T-helper 22 cell (primary cell): ENCODE data around the gene ASH1L.
"Not testable (repeated sequence)": the region's sequence is repeated elsewhere in the genome, so short reads cannot be mapped to it uniquely, and the experiment has no call there.

Experiments
- DNase-seq: peaks from one replicate; pipeline ENCODE4 v3.0.0-alpha.2; 2020; ENCODE audit warnings: low read depth

The ASH1L gene

DNA sequence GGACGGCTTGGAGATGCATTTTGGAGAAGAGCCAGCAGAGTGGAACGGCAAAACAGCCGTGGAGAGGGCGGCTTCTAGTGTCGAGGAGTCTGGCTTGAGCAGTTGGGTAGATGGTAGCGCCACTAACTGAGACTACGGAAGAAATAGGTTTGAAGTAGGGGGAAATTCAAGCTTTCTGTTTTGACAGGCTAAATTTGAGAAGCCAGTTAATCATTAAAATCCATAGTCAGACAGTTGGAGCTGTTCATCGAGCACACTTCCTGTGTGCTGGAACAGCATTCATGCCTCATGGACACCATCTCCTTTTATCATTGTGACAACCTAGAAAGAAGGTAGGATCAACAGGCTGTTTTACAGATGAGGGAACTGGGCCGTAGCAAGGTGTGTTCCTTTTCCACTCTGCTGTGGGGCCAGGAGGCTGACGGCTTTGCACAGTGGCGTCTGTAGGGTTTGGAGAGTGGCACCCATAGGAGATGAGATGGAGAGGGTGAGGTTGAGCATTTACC lies 258.0 kb downstream of the ASH1L start:
- no peak for DNase-seq

DNA sequence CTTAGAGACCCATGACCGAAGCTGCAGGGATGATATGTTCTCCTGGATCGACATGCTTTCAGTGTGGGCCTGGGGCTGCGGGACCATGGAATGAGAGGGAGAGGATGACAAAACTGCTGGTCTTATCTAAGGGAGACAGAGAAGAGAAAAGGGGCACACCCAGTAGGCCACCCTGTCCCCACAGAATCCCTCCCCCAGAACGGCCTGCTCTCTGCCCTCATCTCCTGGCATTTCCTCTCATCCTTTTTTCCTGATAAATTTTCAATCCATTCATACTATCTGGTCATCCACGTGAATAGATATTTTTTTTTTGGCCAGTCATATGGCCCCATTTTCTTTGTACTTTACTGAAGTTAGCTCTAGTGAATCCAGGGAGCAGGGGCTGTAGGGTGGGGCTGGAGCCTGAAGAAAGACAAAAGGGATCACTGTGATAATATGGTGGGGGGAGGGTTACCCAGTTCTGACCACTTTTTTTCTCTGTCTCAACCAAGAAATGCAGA lies 261.2 kb downstream of the ASH1L start, which contains the start of gene PKLR:
PKLR (minus strand) TSS at position 97 of the 500 bp plus-strand sequence; CDS start at position 54, 43 bp downstream.
- no peak for DNase-seq

DNA sequence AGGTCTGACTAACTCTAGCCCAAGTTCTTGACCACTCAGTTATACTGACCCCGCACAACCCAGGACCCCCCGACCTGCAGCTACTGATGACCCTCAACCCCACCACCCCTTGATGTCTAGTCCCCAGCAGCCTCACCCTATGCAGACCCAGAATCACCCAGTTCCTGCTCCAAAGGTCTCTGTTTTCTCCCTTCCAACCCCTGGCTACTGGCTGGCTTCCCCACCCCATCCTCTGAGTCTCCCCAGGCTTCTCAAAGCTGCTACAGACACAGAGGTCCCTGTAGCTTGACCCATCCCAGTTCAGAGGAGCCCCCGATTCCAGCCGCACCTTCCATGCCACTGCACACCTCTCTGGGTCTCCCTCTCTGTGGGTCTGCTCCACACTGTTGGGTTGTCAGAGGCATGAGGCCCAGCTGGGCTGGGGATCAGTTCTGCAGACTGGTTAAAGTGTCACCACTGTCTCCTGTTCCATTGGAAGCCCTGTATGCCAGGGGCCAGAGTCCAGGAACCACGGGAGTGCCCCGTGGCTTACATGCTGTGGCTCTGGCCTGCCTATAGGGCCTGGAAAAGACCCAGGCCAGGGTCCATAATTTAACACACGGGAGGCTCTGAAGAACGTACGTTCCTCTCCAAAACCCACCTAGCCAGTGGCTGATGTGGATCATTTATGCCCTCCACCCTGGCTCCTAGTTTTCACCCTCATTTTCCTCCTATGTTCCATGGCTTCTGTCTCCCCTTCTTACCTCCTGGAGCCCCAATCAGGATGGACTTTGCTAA lies 261.9 kb downstream of the ASH1L start:
- no peak for DNase-seq

DNA sequence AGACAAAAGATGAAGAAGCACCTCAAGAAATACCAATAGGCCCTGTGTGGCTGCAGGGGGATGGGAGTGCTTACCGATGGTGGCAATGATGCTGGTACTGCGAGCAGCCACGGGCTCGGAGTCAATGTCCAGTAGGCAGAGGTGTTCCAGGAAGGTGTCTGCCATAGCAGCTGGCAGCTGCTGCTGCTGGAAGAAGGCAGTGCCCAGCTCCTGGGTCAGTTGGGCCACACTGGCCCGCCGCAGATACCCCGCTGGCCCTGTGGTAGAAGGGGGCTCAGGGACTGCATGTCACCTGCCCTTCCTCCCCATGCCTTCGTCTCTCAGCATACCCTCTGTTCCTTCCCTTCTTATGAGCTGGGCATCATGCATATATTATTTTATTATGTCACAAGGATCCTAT lies 262.6 kb downstream of the ASH1L start:
- no peak for DNase-seq

DNA sequence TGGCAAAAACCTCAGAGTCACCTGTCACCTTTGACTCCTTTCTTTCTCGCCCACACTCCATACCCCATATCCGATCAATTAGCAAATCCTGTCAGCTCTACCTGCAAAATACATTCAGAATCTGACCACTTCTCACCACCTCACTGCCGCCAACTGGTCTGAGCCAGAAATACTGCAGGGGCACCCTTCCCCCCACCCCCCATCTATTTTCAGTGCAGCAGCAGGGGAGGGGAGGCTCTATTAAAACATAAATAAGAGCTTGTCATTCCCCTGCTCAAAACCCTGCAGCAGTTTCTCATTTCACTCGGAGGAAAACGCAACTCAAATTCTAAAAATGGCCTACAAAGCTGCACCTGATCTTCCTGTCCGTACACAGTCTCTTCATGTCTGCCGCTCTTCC lies 265.2 kb downstream of the ASH1L start:
- DNase-seq, result no peak

DNA sequence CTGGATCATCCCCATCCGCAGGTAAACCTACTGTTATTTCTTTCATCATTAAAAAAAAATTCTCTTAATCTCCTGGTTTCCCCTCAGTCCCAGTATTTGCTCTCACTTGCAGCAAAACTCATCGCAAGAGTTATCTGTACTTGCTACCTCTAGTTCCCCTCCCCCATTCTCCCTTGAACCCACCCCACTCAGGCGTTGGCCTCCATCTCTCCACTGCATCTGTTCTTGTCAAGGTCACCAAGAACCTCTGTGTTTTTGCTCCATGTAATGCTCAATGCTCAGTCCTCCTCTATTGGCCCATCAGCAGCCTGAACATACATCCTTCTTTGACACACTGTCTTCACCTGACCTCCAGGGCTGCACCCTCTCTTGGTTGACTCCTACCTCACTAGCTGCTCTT lies 265.9 kb downstream of the ASH1L start:
- DNase-seq, result no peak

DNA sequence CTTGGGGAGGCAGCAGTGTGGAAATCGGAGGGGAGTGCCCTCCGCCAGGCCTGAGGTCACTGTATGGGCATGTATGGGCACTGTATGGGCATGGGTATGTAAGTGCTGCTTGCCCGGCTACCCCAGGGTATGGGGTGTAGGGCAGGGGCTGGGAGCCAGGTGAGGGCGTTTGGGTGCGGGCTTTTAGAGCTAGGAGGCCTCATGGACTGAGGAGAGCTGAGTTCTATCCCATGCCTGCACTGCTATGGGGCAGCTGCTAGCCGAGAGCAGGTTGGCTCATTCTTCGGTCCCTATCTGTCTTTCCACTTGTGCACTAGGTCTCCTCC lies 266.7 kb downstream of the ASH1L start:
- DNase-seq, result no peak

DNA sequence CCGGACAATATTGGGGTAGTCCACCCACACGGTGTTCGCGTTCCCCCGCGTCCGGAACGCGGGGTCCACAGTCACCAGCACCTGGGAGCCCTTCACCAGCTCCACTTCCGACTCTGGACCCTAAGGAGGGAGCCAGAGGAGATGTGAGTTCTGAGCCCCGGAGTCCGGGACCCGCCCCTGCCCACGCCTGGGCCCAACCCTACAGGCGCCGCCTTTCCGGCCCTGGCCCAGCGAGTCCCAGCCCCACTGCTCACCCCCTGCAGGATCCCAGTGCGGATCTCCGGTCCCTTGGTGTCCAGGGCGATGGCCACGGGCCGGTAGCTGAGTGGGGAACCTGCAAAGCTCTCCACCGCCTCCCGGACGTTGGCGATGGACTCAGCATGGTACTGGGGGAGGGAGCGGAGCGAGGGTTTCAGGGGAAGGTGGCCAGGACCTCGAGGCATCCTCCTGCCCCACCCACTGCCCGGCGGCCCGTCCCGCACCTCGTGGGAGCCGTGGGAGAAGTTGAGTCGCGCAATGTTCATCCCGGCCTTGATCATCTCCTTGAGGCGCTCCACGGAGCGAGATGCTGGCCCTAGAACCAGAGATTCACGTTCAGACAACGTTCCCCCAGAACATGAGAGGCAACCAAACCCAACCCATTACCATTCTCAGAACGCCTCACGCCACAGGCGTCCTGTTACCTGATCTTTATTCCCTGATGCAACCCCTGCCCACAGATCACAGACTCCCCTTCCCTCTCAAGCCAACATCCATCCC lies 267.2 kb downstream of the ASH1L start:
- no peak for DNase-seq

DNA sequence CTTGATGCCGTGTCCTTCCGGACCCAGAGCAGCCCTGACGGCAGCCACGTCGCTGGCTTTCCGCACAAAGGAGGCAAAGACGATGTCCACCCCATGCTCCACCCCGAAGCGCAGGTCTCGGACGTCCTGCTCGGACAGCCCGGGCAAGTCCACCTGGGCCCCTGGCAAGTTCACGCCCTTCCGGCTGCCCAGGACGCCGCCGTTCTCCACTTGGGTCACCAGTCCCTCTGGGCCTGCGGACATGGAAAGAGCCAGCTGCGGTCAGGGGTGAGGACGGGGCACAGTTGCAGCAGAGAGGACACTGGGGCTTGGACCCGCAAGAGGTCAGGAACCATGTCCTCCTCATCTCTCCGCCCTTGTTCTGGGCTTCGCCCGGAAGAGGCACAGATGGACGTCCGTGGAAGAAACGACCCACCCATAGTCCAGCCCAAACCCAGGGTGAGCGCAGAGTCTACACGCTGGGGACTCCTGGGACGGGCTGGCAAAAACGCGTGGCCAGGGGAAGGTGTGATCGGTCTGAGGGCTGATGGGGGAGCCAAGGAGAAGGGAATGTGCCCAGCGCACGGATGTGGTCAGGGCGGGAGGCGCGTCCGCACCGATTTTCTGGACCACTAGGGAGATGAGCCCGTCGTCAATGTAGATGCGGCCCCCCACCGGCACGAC lies 268.0 kb downstream of the ASH1L start:
- no peak for DNase-seq

DNA sequence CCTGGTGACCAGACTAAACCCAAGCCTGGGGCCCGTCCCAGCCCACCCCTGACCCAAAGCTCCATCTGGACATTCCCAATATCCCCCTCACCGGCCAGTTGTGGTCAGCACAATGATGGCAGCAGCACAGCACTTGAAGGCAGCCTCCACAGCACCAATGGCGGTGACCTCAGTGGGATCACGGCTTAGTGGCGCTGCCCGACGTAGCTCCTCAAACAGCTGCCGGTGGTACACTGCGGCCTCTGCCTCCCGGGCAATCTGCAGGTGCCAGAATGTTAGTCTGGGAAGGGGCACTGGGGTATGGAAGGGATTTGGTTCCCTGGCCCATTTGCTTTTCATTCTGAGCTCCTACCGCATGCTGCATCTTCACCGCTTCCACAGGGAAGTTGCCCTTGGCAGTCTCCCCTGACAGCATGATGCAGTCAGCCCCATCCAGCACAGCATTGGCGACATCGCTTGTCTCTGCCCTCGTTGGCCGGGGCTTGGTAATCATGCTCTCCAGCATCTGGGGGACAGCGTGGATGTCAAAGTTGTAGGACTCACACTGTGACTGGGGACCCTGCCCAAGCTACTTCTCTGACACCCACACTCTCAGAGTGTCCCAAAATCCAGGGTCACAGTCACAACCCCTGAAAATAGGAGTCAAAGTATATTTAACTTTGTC lies 269.4 kb downstream of the ASH1L start:
- DNase-seq, result no peak

DNA sequence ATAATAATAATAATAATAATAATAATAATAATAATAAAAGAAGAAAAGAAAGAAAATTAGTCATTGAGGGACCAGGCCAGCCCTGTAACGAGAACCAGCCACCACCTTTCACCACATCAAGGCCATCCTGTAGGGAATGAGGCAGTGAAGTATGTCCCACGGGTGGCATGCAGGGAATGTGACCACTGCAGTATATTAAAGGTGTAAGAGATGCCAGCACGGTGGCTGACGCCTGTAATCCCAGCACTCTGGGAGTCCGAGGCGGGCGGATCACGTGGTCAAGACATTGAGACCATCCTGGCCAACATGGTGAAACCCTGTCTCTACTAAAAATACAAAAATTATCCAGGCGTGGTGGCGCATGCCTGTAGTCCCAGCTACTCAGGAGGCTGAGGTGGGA lies 271.6 kb downstream of the ASH1L start:
- not testable (repeated sequence) for DNase-seq

DNA sequence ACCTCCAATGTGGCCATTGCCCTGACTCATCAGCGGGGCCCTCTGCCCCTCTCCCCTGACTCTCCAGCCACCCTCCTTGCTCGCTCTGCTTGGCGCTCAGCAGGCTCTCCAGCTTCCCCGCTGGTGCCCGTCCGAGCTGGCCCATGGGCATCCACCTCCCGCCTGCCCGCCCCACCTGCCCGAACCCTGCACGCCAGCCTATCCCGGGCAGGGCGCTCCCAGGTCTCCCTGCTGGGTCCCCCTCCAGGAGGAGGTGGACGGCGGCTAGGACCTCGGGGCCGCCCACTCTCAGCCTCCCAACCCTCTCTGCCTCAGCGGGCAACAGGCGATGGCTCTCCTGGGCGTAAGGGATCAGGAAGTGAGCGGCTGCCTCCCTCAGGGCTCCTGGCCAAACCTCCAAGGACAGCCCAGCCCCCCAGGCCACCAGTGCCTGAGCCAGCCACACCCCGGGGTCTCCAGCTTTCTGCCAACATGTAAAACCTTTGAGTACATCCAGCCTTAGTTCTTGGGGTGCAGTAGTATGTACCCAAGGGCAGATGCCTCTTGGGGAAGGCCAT lies 274.5 kb downstream of the ASH1L start:
- no peak for DNase-seq

DNA sequence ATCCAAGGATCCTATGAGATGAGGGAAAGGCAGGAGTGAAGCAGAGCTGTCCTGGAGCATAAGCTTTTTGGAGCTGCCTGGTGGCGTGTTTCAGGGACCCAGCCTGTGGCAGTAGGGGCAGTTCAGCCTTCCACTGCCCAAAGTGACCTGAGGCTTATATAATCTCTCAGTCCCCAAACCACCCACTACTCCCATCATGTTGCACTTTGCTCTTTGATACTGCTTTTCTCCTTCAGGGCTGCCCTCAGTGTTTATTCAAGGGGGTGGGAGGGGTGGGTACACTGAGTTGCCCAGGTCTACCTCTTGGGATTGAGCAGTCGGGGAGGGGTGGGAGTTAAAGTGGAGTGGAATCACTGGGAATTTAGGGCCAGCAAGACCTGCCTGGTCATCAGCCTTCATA lies 276.1 kb downstream of the ASH1L start:
- no peak for DNase-seq

DNA sequence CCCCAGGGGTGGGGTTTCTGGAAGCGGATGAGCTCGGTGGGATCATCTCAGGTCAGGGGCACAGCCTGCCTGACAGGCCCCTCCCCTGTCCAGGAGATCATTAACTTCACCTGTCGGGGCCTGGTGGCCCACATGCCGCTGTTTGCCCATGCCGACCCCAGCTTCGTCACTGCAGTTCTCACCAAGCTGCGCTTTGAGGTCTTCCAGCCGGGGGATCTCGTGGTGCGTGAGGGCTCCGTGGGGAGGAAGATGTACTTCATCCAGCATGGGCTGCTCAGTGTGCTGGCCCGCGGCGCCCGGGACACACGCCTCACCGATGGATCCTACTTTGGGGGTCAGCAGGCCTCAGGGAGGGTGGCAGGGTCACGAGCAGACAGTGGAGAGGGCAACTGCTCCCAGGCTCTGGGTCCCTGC lies 277.0 kb downstream of the ASH1L start:
- DNase-seq, result no peak
